ENCODE results near the gene DMRT1.

DMRT1 gene

DNA sequence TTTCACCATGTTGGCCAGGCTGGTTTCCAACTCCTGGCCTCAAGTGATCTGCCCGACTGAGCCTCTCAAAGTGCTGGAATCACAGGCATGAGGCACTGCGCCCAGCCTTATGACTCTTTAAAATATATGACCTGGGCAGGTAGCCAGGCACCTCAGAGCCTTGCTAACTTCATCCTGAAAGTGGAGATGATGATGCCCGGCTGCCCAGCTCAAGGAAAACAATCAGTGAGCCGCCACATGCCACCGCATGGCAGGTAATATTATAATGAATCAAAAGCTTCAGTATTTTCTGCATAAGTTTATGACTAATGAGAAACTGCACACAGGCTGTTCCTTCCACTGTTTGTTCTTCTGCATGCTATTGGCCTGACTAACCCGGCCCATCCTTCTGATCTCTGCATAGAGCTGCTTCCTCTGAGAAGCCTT lies 30.4 kb upstream of the DMRT1 start:
- H3K36me3 ChIP-seq (ENCODE audit: control insufficient read depth in 5 of 5, insufficient read depth in 5 of 5, low read length in 5 of 5), result no peaks in the 10 kb centered on the region
- H3K9me3 ChIP-seq (ENCODE audit: control insufficient read depth in 5 of 5, low read length in 5 of 5), result no peaks in the 10 kb centered on the region
- no peak overlapping the region for H3K27ac ChIP-seq (ENCODE audit: low read depth, low read length)
- H3K9ac ChIP-seq (ENCODE audit: low read length in 5 of 5), result no peak overlapping the region
- no peaks in the 10 kb centered on the region for H3K27me3 ChIP-seq (ENCODE audit: control insufficient read depth in 5 of 5, insufficient read depth in 4 of 5, low read length in 5 of 5)
- no peak overlapping the region for H3K4me3 ChIP-seq (ENCODE audit: low read depth in 1 of 5, low read length in 5 of 5)
- H3K4me1 ChIP-seq (ENCODE audit: control insufficient read depth in 5 of 5, insufficient read depth in 5 of 5, low read length in 5 of 5), result no peaks in the 10 kb centered on the region

DNA sequence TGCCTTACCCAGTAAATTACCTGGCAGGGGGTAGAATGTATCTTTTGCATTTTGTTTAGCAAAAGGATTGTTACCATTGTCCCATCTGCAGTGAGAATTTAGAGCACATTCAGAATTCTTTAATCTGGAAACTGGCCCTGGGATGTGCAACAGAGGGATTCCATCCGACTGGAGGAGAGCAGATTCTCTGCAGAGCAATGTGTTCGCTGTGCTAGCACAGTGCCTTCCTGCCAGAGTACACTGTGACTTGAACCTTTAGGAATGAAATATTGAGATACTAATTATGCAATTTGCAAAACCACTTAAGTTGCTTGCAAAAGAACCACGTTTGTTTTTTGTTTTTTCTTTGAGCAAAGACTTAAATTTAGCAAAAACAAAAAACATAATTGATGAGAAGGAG lies 22.5 kb upstream of the DMRT1 start:
- Histone ChIP-seq H3K4me3 (ENCODE audit: low read depth in 1 of 5, low read length in 5 of 5) (no peak overlapping the region), H3K4me1 (ENCODE audit: control insufficient read depth in 5 of 5, insufficient read depth in 5 of 5, low read length in 5 of 5) (no peaks in the 10 kb centered on the region), H3K9ac (ENCODE audit: low read length in 5 of 5) (no peak overlapping the region), H3K36me3 (ENCODE audit: control insufficient read depth in 5 of 5, insufficient read depth in 5 of 5, low read length in 5 of 5) (no peaks in the 10 kb centered on the region), H3K9me3 (ENCODE audit: control insufficient read depth in 5 of 5, low read length in 5 of 5) (no peaks in the 10 kb centered on the region), H3K27ac (ENCODE audit: low read depth, low read length) (no peak overlapping the region), H3K27me3 (ENCODE audit: control insufficient read depth in 5 of 5, insufficient read depth in 4 of 5, low read length in 5 of 5) (no peaks in the 10 kb centered on the region)

DNA sequence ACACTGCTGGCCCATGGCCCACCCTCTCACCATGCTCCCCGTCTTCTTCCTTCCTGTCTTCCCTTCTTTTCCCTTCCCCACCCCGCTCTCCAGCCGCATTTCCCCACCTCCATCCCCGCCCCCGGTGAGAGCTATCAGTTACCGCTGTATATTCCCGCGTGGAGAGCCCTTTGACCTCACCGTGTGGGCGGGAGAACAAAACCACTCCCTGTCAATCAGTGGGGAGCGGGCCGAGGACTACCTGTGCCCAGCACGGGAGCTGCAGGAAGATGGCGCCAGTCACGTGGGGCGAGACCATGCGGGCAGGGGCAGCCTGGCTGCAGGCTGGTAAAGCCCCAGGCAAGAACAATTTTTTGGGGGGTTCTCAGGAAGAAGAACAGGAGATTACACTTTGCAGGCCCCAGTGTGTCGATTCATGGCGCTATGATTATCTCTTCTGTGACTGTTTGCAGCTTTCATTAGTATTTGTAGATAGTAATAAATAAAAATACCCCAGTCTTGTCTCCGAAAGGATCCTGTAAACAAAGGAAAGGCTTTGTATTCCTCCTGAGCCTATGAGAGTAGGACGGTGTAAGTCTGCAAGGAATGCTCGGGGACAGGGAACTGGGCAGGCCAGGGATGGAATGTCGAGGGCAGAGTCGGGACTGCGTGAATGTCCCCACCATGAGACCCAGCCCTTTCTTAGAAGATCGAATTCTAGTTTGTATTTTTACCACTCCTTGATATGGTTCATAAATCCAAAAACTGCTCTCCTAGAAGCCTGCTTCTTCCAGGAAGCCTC lies 14.8 kb upstream of the DMRT1 start:
- Histone ChIP-seq H3K27ac (ENCODE audit: low read depth, low read length) (no peak overlapping the region), H3K36me3 (ENCODE audit: control insufficient read depth in 5 of 5, insufficient read depth in 5 of 5, low read length in 5 of 5) (no peaks in the 10 kb centered on the region), H3K4me1 (ENCODE audit: control insufficient read depth in 5 of 5, insufficient read depth in 5 of 5, low read length in 5 of 5) (no peaks in the 10 kb centered on the region), H3K27me3 (ENCODE audit: control insufficient read depth in 5 of 5, insufficient read depth in 4 of 5, low read length in 5 of 5) (no peaks in the 10 kb centered on the region), H3K9me3 (ENCODE audit: control insufficient read depth in 5 of 5, low read length in 5 of 5) (no peaks in the 10 kb centered on the region), H3K9ac (ENCODE audit: low read length in 5 of 5) (no peak overlapping the region), H3K4me3 (ENCODE audit: low read depth in 1 of 5, low read length in 5 of 5) (no peak overlapping the region)

DNA sequence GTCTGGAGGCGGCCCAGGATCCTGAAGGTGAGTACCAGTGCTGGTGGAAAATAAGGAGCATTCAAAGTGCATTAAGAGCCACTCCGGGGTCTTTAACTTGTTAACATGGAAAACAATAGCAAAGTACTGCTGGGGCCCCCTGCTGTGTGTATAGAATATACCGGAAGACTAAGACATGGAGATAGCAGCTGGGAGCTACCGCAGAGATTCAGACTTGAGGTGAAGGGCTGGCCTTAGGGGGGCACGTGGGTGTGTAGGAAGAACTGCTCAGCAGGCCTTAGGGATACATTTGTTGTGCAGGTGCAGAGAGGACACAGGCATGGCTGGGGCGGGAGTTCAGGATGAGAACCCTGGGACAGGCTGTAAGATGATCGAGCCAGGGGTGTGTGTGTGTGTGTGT lies 1.2 kb upstream of the DMRT1 start:
- H3K9me3 ChIP-seq (ENCODE audit: control insufficient read depth in 5 of 5, low read length in 5 of 5), result no peaks in the 10 kb centered on the region
- peaks cover 18 to 37% (median 24%) of the 10 kb centered on the region in 5 donors for H3K27me3 ChIP-seq (ENCODE audit: control insufficient read depth in 5 of 5, insufficient read depth in 4 of 5, low read length in 5 of 5)
- no peak overlapping the region for H3K27ac ChIP-seq (ENCODE audit: low read depth, low read length)
- H3K36me3 ChIP-seq (ENCODE audit: control insufficient read depth in 5 of 5, insufficient read depth in 5 of 5, low read length in 5 of 5), result no peaks in the 10 kb centered on the region
- H3K9ac ChIP-seq (ENCODE audit: low read length in 5 of 5), result no peak overlapping the region
- H3K4me1 ChIP-seq (ENCODE audit: control insufficient read depth in 5 of 5, insufficient read depth in 5 of 5, low read length in 5 of 5), result peaks cover 0 to 17% (median 13%) of the 10 kb centered on the region in 5 donors
- H3K4me3 ChIP-seq (ENCODE audit: low read depth in 1 of 5, low read length in 5 of 5), result no peak overlapping the region

DNA sequence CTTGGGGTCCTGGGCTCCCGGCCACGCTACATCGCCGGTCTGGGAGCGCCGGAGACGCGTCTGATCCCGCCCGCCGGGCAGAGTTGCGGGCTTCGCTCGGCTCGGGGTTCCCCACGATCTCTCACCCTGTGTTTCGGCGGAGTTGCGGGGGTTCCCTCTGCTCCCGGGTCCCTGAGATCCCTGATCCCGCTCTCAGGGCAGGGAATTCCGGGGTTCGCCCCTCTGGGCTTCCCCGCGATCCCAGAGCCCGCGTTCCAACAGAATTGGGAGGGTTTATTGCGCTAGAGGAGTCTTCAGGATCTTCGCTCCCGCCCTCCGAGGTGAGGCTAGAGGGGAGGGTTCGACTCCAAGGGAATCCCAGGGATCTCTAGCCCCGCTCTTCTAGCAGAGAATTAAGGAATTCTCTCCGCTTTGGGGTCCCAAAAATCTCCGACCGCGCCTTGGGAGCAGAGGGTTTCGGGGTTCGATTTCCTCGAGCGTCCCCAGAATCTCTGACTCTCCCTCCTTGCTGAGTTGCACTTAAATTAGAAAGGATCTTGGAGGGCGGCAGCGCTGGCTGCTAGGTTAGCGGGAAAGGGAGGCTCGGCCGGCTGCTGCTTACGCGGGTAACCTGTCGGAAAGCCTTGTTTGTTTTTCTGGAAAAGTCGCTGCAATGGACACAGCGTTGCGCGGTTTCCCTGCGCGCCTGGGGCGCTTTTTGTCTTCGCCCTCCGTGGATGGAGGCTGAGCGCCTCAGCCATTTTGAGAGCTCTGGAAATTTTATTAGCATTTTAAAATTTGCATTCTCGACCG lies 1.3 kb downstream of the DMRT1 start:
- H3K4me1 ChIP-seq (ENCODE audit: control insufficient read depth in 5 of 5, insufficient read depth in 5 of 5, low read length in 5 of 5), result peaks cover 0 to 17% (median 13%) of the 10 kb centered on the region in 5 donors
- no peak overlapping the region for H3K4me3 ChIP-seq (ENCODE audit: low read depth in 1 of 5, low read length in 5 of 5)
- H3K9ac ChIP-seq (ENCODE audit: low read length in 5 of 5), result no peak overlapping the region
- H3K36me3 ChIP-seq (ENCODE audit: control insufficient read depth in 5 of 5, insufficient read depth in 5 of 5, low read length in 5 of 5), result no peaks in the 10 kb centered on the region
- peaks cover 29 to 54% (median 35%) of the 10 kb centered on the region in 5 donors for H3K27me3 ChIP-seq (ENCODE audit: control insufficient read depth in 5 of 5, insufficient read depth in 4 of 5, low read length in 5 of 5)
- no peaks in the 10 kb centered on the region for H3K9me3 ChIP-seq (ENCODE audit: control insufficient read depth in 5 of 5, low read length in 5 of 5)
- no peak overlapping the region for H3K27ac ChIP-seq (ENCODE audit: low read depth, low read length)

DNA sequence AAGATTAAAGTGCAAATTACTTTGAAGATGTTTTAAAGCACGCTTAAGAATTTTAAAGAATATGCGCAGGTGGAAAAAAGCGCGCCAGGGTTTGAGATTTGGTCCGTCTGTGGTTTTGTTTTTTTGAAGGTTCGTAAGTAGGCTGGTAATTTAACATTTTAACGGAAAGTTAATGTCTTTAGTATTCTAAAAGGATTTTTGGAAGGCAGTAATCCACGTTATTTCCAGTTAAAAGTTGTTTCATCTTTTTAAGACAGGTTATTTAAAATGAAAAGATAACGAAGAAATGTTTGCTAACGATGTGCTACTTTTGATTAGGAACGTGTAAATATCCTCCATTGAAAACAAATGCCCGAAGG lies 1.9 kb downstream of the DMRT1 start:
- H3K27me3 ChIP-seq (ENCODE audit: control insufficient read depth in 5 of 5, insufficient read depth in 4 of 5, low read length in 5 of 5), result peaks cover 29 to 56% (median 35%) of the 10 kb centered on the region in 5 donors
- no peak overlapping the region for H3K4me3 ChIP-seq (ENCODE audit: low read depth in 1 of 5, low read length in 5 of 5)

DNA sequence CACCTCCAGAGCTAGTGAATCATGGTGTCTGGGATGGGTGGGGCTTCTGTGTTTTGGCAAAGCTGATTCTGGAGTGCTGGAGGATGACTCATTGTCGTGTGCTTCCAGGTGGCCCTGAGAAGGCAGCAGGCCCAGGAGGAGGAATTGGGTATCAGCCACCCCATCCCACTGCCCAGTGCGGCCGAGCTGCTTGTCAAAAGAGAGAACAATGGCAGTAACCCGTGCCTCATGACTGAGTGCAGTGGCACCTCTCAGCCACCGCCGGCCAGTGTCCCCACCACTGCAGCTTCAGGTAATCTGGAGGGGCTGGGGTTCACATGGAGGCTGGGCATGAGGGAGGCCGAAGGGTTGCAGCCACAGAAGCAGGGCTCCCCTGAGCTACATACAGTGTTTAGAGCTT lies 5.4 kb downstream of the DMRT1 start:
- Histone ChIP-seq H3K27ac (ENCODE audit: low read depth, low read length) (no peak overlapping the region), H3K27me3 (ENCODE audit: control insufficient read depth in 5 of 5, insufficient read depth in 4 of 5, low read length in 5 of 5) (peaks cover 22 to 41% (median 27%) of the 10 kb centered on the region in 5 donors), H3K4me3 (ENCODE audit: low read depth in 1 of 5, low read length in 5 of 5) (no peak overlapping the region), H3K36me3 (ENCODE audit: control insufficient read depth in 5 of 5, insufficient read depth in 5 of 5, low read length in 5 of 5) (no peaks in the 10 kb centered on the region), H3K9me3 (ENCODE audit: control insufficient read depth in 5 of 5, low read length in 5 of 5) (no peaks in the 10 kb centered on the region), H3K9ac (ENCODE audit: low read length in 5 of 5) (no peak overlapping the region), H3K4me1 (ENCODE audit: control insufficient read depth in 5 of 5, insufficient read depth in 5 of 5, low read length in 5 of 5) (peaks cover 0 to 9% (median 6%) of the 10 kb centered on the region in 5 donors)

More for the DNA sequence above, 1.9 kb downstream of the DMRT1 start:
- Histone ChIP-seq H3K9me3 (ENCODE audit: control insufficient read depth in 5 of 5, low read length in 5 of 5) (no peaks in the 10 kb centered on the region), H3K4me1 (ENCODE audit: control insufficient read depth in 5 of 5, insufficient read depth in 5 of 5, low read length in 5 of 5) (peaks cover 0 to 17% (median 13%) of the 10 kb centered on the region in 5 donors), H3K9ac (ENCODE audit: low read length in 5 of 5) (no peak overlapping the region), H3K27ac (ENCODE audit: low read depth, low read length) (no peak overlapping the region), H3K36me3 (ENCODE audit: control insufficient read depth in 5 of 5, insufficient read depth in 5 of 5, low read length in 5 of 5) (no peaks in the 10 kb centered on the region)

DNA sequence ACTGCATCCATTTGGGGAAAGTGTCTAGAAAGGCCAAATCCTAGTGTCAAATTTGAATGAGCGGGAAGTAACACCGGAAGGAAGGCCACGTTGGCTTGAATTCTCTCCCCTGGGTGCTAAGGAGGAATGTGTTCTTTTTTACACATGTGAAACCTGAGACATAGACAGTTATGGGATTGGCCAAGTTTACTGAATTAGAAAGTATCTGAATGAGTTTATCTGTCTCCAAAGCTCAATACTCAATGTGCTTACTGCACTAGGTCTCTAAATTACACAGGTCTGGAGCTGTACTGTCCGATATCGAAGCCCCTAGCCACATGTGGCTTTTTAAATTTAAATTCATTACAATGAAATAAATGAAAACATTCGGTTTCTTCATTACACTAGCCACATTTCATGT lies 6.0 kb downstream of the DMRT1 start:
- H3K9me3 ChIP-seq (ENCODE audit: control insufficient read depth in 5 of 5, low read length in 5 of 5), result no peaks in the 10 kb centered on the region
- H3K9ac ChIP-seq (ENCODE audit: low read length in 5 of 5), result no peak overlapping the region
- no peak overlapping the region for H3K27ac ChIP-seq (ENCODE audit: low read depth, low read length)
- H3K36me3 ChIP-seq (ENCODE audit: control insufficient read depth in 5 of 5, insufficient read depth in 5 of 5, low read length in 5 of 5), result no peaks in the 10 kb centered on the region
- H3K27me3 ChIP-seq (ENCODE audit: control insufficient read depth in 5 of 5, insufficient read depth in 4 of 5, low read length in 5 of 5), result peaks cover 19 to 37% (median 24%) of the 10 kb centered on the region in 5 donors
- peaks cover 0 to 6% (median 3%) of the 10 kb centered on the region in 5 donors for H3K4me1 ChIP-seq (ENCODE audit: control insufficient read depth in 5 of 5, insufficient read depth in 5 of 5, low read length in 5 of 5)
- H3K4me3 ChIP-seq (ENCODE audit: low read depth in 1 of 5, low read length in 5 of 5), result no peak overlapping the region

DNA sequence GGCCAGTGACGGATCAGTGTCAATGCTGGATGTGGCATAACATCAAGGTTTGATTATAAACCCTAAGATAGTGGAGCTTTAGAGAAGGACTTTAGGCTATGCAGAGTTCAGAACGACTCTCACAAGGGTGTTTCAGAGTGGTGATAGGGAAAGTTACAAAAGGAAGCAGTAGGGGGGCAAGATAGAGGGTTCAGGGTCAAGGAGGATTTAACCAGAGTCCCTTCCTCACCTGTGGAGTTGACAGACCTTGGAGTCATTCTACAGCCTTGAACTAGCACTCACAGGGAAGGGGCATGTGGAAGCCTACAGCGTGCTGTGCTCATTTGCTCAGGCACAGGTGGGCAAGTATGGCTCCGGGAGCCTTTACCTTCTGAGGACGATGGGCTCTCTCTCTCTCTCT lies 7.9 kb downstream of the DMRT1 start:
- H3K27ac ChIP-seq (ENCODE audit: low read depth, low read length), result no peak overlapping the region
- H3K4me3 ChIP-seq (ENCODE audit: low read depth in 1 of 5, low read length in 5 of 5), result no peak overlapping the region
- no peak overlapping the region for H3K9ac ChIP-seq (ENCODE audit: low read length in 5 of 5)
- H3K36me3 ChIP-seq (ENCODE audit: control insufficient read depth in 5 of 5, insufficient read depth in 5 of 5, low read length in 5 of 5), result no peaks in the 10 kb centered on the region
- no peaks in the 10 kb centered on the region for H3K4me1 ChIP-seq (ENCODE audit: control insufficient read depth in 5 of 5, insufficient read depth in 5 of 5, low read length in 5 of 5)
- H3K9me3 ChIP-seq (ENCODE audit: control insufficient read depth in 5 of 5, low read length in 5 of 5), result no peaks in the 10 kb centered on the region
- H3K27me3 ChIP-seq (ENCODE audit: control insufficient read depth in 5 of 5, insufficient read depth in 4 of 5, low read length in 5 of 5), result peaks cover 11 to 23% (median 17%) of the 10 kb centered on the region in 5 donors

DNA sequence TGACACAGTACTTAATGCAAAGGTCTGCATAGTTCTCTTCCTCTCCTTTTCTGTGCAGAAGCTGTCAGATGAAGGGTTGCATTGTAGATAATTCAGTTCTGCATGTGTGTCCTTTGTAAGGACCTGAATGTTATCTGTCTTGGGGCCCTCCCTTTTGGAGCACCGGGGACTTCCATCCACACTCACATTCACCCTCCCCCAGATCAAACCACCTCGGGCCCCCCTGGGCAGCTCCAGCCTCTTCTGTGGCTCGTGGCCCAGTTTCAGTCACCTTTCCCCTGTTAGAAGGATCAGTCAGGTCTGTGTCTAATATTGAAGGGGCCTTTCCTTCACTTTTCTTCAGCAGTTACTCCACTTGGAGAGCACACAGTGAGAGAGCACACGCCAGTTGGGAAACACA lies 11.0 kb downstream of the DMRT1 start:
- Histone ChIP-seq H3K4me3 (ENCODE audit: low read depth in 1 of 5, low read length in 5 of 5) (no peak overlapping the region), H3K36me3 (ENCODE audit: control insufficient read depth in 5 of 5, insufficient read depth in 5 of 5, low read length in 5 of 5) (no peaks in the 10 kb centered on the region), H3K9ac (ENCODE audit: low read length in 5 of 5) (no peak overlapping the region), H3K9me3 (ENCODE audit: control insufficient read depth in 5 of 5, low read length in 5 of 5) (no peaks in the 10 kb centered on the region), H3K27me3 (ENCODE audit: control insufficient read depth in 5 of 5, insufficient read depth in 4 of 5, low read length in 5 of 5) (peaks cover 0 to 6% (median 4%) of the 10 kb centered on the region in 5 donors), H3K27ac (ENCODE audit: low read depth, low read length) (no peak overlapping the region), H3K4me1 (ENCODE audit: control insufficient read depth in 5 of 5, insufficient read depth in 5 of 5, low read length in 5 of 5) (no peaks in the 10 kb centered on the region)

All from subcutaneous abdominal adipose tissue (tissue), 5 donors.